SK-MEL-5 (cell line): ENCODE results near the gene FBF1. TPM values are rescaled to one million over a fixed set of nuclear protein-coding genes. Genes with fewer than 3 reads are reported as not detected.

ENCODE experiments used
- DNase-seq: peaks from one replicate; pipeline ENCODE4 v3.0.0-alpha.2; 2016; ENCODE audit warnings: low read depth, low spot score
- in situ Hi-C: cut with HindIII; loops from 2 replicates; pipeline ENCODE4 v1.10.0; 2016; ENCODE audit warnings: low sequenced_read_pairs, high pct_unique_total_duplicates, low pct_unique_long_range_greater_than_20kb
- total RNA-seq: library from RNA; depleted of rRNA; stranded (reverse); fragments of >200 nt; shearing (Covaris generic); gene quantifications from 2 replicates; pipeline ENCODE4 v1.2.3, GENCODE V29; 2014

Gene FBF1
- total RNA-seq, 1 experiment from 2014 or later = 24.8 TPM

GRCh38 chr17:75959839-75960511 is 19.1 kb upstream of the FBF1 start:
- in situ Hi-C loops = no loop called here
- no peak for DNase-seq

GRCh38 chr17:75959051-75959838 is 18.4 kb upstream of the FBF1 start:
- in situ Hi-C loops = no loop called here

GRCh38 chr17:75950855-75951554 is 10.2 kb upstream of the FBF1 start:
- in situ Hi-C loops = no loop called here
- DNase-seq = no peak

More at GRCh38 chr17:75959051-75959838, 18.4 kb upstream of the FBF1 start:
- DNase-seq = no peak

GRCh38 chr17:75950421-75950820 is 9.6 kb upstream of the FBF1 start:
- no peak for DNase-seq
- in situ Hi-C loops = no loop called here

GRCh38 chr17:75945211-75945610 is 4.4 kb upstream of the FBF1 start:
- no peak for DNase-seq
- in situ Hi-C loops = loop anchor here (25.0 kb wide), 1 partner anchor 117 kb away; the partner anchor contains the start of genes GALR2 and SRP68

GRCh38 chr17:75943491-75943890 is 2.6 kb upstream of the FBF1 start:
- no peak for DNase-seq
- in situ Hi-C loops = loop anchor here (25.0 kb wide), 1 partner anchor 119 kb away; the partner anchor contains the start of genes GALR2 and SRP68

- in situ Hi-C loops = loop anchor here (25.0 kb wide), 1 partner anchor 120 kb away; the partner anchor contains the start of genes GALR2 and SRP68
- DNase-seq = no peak
Measured at GRCh38 chr17:75942473-75942872, 1.6 kb upstream of the FBF1 start.

- in situ Hi-C loops = loop anchor here (25.0 kb wide), 1 partner anchor 121 kb away; the partner anchor contains the start of genes GALR2 and SRP68
- DNase-seq = no peak
Measured at GRCh38 chr17:75941442-75941819, 589 bp upstream of the FBF1 start.

GRCh38 chr17:75937652-75938051 is 3.2 kb downstream of the FBF1 start:
- in situ Hi-C loops = loop anchor here (25.0 kb wide), 1 partner anchor 125 kb away; the partner anchor contains the start of genes GALR2 and SRP68
- DNase-seq = no peak

GRCh38 chr17:75933808-75934207 is 7.0 kb downstream of the FBF1 start:
- in situ Hi-C loops = loop anchor here (25.0 kb wide), 1 partner anchor 128 kb away; the partner anchor contains the start of genes GALR2 and SRP68
- DNase-seq = no peak

GRCh38 chr17:75932852-75933251 is 8.0 kb downstream of the FBF1 start:
- no peak for DNase-seq
- in situ Hi-C loops = loop anchor here (25.0 kb wide), 1 partner anchor 129 kb away; the partner anchor contains the start of genes GALR2 and SRP68

GRCh38 chr17:75931062-75931461 is 9.8 kb downstream of the FBF1 start:
- in situ Hi-C loops = loop anchor here (25.0 kb wide), 1 partner anchor 131 kb away; the partner anchor contains the start of genes GALR2 and SRP68
- no peak for DNase-seq

- in situ Hi-C loops = loop anchor here (25.0 kb wide), 1 partner anchor 135 kb away; the partner anchor contains the start of genes GALR2 and SRP68
Measured at GRCh38 chr17:75927286-75927922, 13.4 kb downstream of the FBF1 start.

GRCh38 chr17:75926456-75926855 is 14.4 kb downstream of the FBF1 start:
- DNase-seq = no peak
- in situ Hi-C loops = loop anchor here (25.0 kb wide), 1 partner anchor 136 kb away; the partner anchor contains the start of genes GALR2 and SRP68

More at GRCh38 chr17:75927286-75927922, 13.4 kb downstream of the FBF1 start:
- DNase-seq = peak; percentile 82

- no peak for DNase-seq
- in situ Hi-C loops = loop anchor here (25.0 kb wide), 1 partner anchor 136 kb away; the partner anchor contains the start of genes GALR2 and SRP68
Measured at GRCh38 chr17:75925912-75926311, 14.9 kb downstream of the FBF1 start.

- in situ Hi-C loops = loop anchor here (25.0 kb wide), 1 partner anchor 137 kb away; the partner anchor contains the start of genes GALR2 and SRP68
- DNase-seq = no peak
Measured at GRCh38 chr17:75925103-75925502, 15.7 kb downstream of the FBF1 start.
